ENCODE data around the gene HUS1. TPM values are rescaled to one million over a fixed set of nuclear protein-coding genes. Genes with fewer than 3 reads are reported as not detected.
"Not testable (repeated sequence)": the region's sequence is repeated elsewhere in the genome, so short reads cannot be mapped to it uniquely, and the experiment has no call there.

Gene HUS1
- total and polyA plus RNA-seq, 2 of the 13 experiments (the other 11 are each of a cell fraction or from before 2014, with no cell fraction given): 14.8 to 16.9 TPM

- TF ChIP-seq ZNF891 (CRISPR knock-in tag; IDR thresholded peaks at IDR 0.05) (no peak), KMT2A (CRISPR knock-in tag; IDR thresholded peaks at IDR 0.05) (no peak), ZNF746 (CRISPR knock-in tag; IDR thresholded peaks at IDR 0.05) (no peak)
Observed at GRCh38 chr7:47943676-47944474, 35.5 kb downstream of the HUS1 start (continued).

GRCh38 chr7:47942651-47943050 is 36.8 kb downstream of the HUS1 start:
- H2AFZ ChIP-seq (ENCODE audit: low read length); H3K27me3 ChIP-seq (ENCODE audit: control insufficient read depth in 1 of 2, insufficient read depth in 2 of 2, low read length in 2 of 2); ATAC-seq; FAIRE-seq; in situ Hi-C loops (cut with HindIII; ENCODE audit: extremely low pct_ligation_motif_present, low pct_unique_long_range_greater_than_20kb); DNase-seq (ENCODE audit: low spot score); H3K27ac ChIP-seq (ENCODE audit: extremely low read length, insufficient read depth, low read length); CTCF ChIA-PET (ENCODE audit: low intra/inter-chr PET ratio, low total read pairs); H3K4me3 ChIP-seq (replicated peaks in 1 of 3; ENCODE audit: insufficient read depth in 1 of 3, low read depth in 2 of 3, low read length in 3 of 3); H4K20me1 ChIP-seq (ENCODE audit: insufficient read depth, low read length); H3K36me3 ChIP-seq (replicated peaks in 1 of 2; ENCODE audit: control insufficient read depth in 1 of 2, insufficient read depth in 2 of 2, low read length in 2 of 2); H3K4me1 ChIP-seq (ENCODE audit: insufficient read depth, low read length); H3K9ac ChIP-seq (ENCODE audit: insufficient read depth, low read depth, low read length); H3K79me2 ChIP-seq (ENCODE audit: insufficient read depth, low read length); H3K9me3 ChIP-seq (ENCODE audit: low read length); POLR2A ChIA-PET; H3K4me2 ChIP-seq (ENCODE audit: low read depth, low read length); BruUV-seq (replicated peaks): not testable (repeated sequence)
- intact Hi-C loops (cut with micrococcal nuclease; ENCODE audit: unreplicated experiment): loop anchor here (10.0 kb wide), 1 partner anchor 678 kb away; no protein-coding TSS in a partner anchor
- WGBS (ENCODE audit: low lambda C conversion rate): 36% methylated on average over 10 of the region's 10 CpGs

GRCh38 chr7:47942132-47942531 is 37.3 kb downstream of the HUS1 start:
- FAIRE-seq: no peak
- Histone ChIP-seq H3K4me1 (ENCODE audit: insufficient read depth, low read length) (peaks cover 9% of the 10 kb centered on the region), H3K4me2 (ENCODE audit: low read depth, low read length) (no peak overlapping the region), H2AFZ (ENCODE audit: low read length) (no peak overlapping the region), H3K27me3 (ENCODE audit: control insufficient read depth in 1 of 2, insufficient read depth in 2 of 2, low read length in 2 of 2) (peaks cover 3 to 7% of the 10 kb centered on the region in 2 experiments; a peak in 3 of 5 replicates), H3K9me3 (ENCODE audit: low read length) (no peaks in the 10 kb centered on the region), H3K79me2 (ENCODE audit: insufficient read depth, low read length) (no peaks in the 10 kb centered on the region), H4K20me1 (ENCODE audit: insufficient read depth, low read length) (no peaks in the 10 kb centered on the region), H3K4me3 (replicated peaks in 1 of 3; ENCODE audit: insufficient read depth in 1 of 3, low read depth in 2 of 3, low read length in 3 of 3) (no peak overlapping the region), H3K9ac (ENCODE audit: insufficient read depth, low read depth, low read length) (no peak overlapping the region), H3K27ac (ENCODE audit: extremely low read length, insufficient read depth, low read length) (no peak overlapping the region), H3K36me3 (replicated peaks in 1 of 2; ENCODE audit: control insufficient read depth in 1 of 2, insufficient read depth in 2 of 2, low read length in 2 of 2) (no peaks in the 10 kb centered on the region)
- POLR2A ChIA-PET: no interaction called here
- WGBS (ENCODE audit: low lambda C conversion rate): 51% methylated on average over 10 of the region's 10 CpGs
- in situ Hi-C loops (cut with HindIII; ENCODE audit: extremely low pct_ligation_motif_present, low pct_unique_long_range_greater_than_20kb) (no loop called here), intact Hi-C loops (cut with micrococcal nuclease; ENCODE audit: unreplicated experiment) (loop anchor here (10.0 kb wide), 1 partner anchor 677 kb away; no protein-coding TSS in a partner anchor)
- CTCF ChIA-PET (ENCODE audit: low intra/inter-chr PET ratio, low total read pairs): no interaction called here
- no TSS peak for BruUV-seq (replicated peaks)
- no peak for DNase-seq (ENCODE audit: low spot score)
- no peak for ATAC-seq
- no peak for TF ChIP-seq ZNF788 (CRISPR knock-in tag; IDR thresholded peaks at IDR 0.05; ENCODE audit: borderline replicate concordance)
- TF ChIP-seq, protein P1, sequence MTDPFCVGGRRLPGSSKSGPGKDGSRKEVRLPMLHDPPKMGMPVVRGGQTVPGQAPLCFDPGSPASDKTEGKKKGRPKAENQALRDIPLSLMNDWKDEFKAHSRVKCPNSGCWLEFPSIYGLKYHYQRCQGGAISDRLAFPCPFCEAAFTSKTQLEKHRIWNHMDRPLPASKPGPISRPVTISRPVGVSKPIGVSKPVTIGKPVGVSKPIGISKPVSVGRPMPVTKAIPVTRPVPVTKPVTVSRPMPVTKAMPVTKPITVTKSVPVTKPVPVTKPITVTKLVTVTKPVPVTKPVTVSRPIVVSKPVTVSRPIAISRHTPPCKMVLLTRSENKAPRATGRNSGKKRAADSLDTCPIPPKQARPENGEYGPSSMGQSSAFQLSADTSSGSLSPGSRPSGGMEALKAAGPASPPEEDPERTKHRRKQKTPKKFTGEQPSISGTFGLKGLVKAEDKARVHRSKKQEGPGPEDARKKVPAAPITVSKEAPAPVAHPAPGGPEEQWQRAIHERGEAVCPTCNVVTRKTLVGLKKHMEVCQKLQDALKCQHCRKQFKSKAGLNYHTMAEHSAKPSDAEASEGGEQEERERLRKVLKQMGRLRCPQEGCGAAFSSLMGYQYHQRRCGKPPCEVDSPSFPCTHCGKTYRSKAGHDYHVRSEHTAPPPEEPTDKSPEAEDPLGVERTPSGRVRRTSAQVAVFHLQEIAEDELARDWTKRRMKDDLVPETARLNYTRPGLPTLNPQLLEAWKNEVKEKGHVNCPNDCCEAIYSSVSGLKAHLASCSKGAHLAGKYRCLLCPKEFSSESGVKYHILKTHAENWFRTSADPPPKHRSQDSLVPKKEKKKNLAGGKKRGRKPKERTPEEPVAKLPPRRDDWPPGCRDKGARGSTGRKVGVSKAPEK (CRISPR knock-in tag; IDR thresholded peaks at IDR 0.05; ENCODE audit: borderline replicate concordance): no peak
- TF ChIP-seq RFX3 (CRISPR knock-in tag; IDR thresholded peaks at IDR 0.05): no peak
- TF ChIP-seq ZNF317 (CRISPR knock-in tag; IDR thresholded peaks at IDR 0.05): no peak
- TF ChIP-seq POLR2G (IDR thresholded peaks at IDR 0.05; ENCODE audit: low read depth, low read length): no peak
- TF ChIP-seq MXD4 (CRISPR knock-in tag; IDR thresholded peaks at IDR 0.05): no peak
- TF ChIP-seq REL (CRISPR knock-in tag; conservative IDR thresholded peaks at IDR 0.05): no peak
- no peak for TF ChIP-seq SALL1 (CRISPR knock-in tag; IDR thresholded peaks at IDR 0.05)
- TF ChIP-seq ZSCAN20 (CRISPR knock-in tag; IDR thresholded peaks at IDR 0.05; ENCODE audit: borderline replicate concordance): no peak
- no peak for TF ChIP-seq ZNF773 (CRISPR knock-in tag; IDR thresholded peaks at IDR 0.05; ENCODE audit: borderline replicate concordance)
- no peak for TF ChIP-seq RXRA (CRISPR knock-in tag; IDR thresholded peaks at IDR 0.05)
- TF ChIP-seq CHD4 (IDR thresholded peaks at IDR 0.05; ENCODE audit: borderline replicate concordance, low read length): no peak
- TF ChIP-seq ZNF746 (CRISPR knock-in tag; IDR thresholded peaks at IDR 0.05): no peak
